H1 (cell line): ENCODE data around the gene TAAR9. TPM values are rescaled to one million over a fixed set of nuclear protein-coding genes. Genes with fewer than 3 reads are reported as not detected.
A peak's percentile ranks its signal among the peaks of the same experiment; 100 is the strongest.

Experiments
- CTCF ChIA-PET: fragments of 300-600 bp; sonication (Branson Sonifier 250); formaldehyde crosslinking; loops from one replicate; lab custom pipeline; 2021; ENCODE audit not compliant: partially characterized antibody; lab: Charles Lee
- POLR2A ChIA-PET: fragments of 300-600 bp; sonication (Branson Sonifier 250); formaldehyde crosslinking; loops from one replicate; lab custom pipeline; 2021; ENCODE audit warnings: inconsistent platforms; ENCODE audit not compliant: partially characterized antibody; lab: Charles Lee
- DNase-seq, 2 experiments: peaks; one replicate each; pipeline versions ENCODE4 v3.0.0 to v3.0.0-alpha.2; 2010 to 2022; ENCODE audit warnings: low spot score in 2 of 2, low read depth in 1 of 2, mixed read lengths in 1 of 2
- FAIRE-seq: peaks from 2 replicates; lab custom pipeline; 2011; peaks lifted over from hg19 to GRCh38; lab: Jason Lieb, UNC
- H2AFZ ChIP-seq: 2 replicates; pipeline ENCODE4 v1.8.1; 2012; ENCODE audit warnings: low read length, inconsistent platforms
- H2AK5ac ChIP-seq: 2 replicates; pipeline ENCODE4 v1.6.1; 2013; ENCODE audit warnings: low read depth, low read length
- H2BK120ac ChIP-seq: replicated peaks from 2 replicates; pipeline ENCODE3; 2013; ENCODE audit warnings: low read depth, low read length, inconsistent platforms
- H2BK12ac ChIP-seq: 2 replicates; pipeline ENCODE4 v1.6.1; 2013; ENCODE audit warnings: low read depth, low read length
- H2BK15ac ChIP-seq: 2 replicates; pipeline ENCODE4 v1.6.1; 2013; ENCODE audit warnings: low read length
- H2BK20ac ChIP-seq: 2 replicates; pipeline ENCODE4 v1.6.1; 2013; ENCODE audit warnings: low read length
- H2BK5ac ChIP-seq: 2 replicates; pipeline ENCODE4 v1.6.1; 2013; ENCODE audit warnings: low read depth, low read length
- H3K14ac ChIP-seq: 2 replicates; pipeline ENCODE4 v1.6.1; 2013; ENCODE audit warnings: inconsistent platforms; ENCODE audit not compliant: insufficient read length
- H3K18ac ChIP-seq: 2 replicates; pipeline ENCODE4 v1.6.1; 2013; ENCODE audit warnings: low read length; ENCODE audit errors: extremely low read depth
- H3K23ac ChIP-seq: 2 replicates; pipeline ENCODE4 v1.6.1; 2013; ENCODE audit warnings: inconsistent platforms; ENCODE audit not compliant: insufficient read length
- H3K23me2 ChIP-seq: 2 replicates; pipeline ENCODE4 v1.6.1; 2013; ENCODE audit warnings: low read depth, low read length
- H3K27ac ChIP-seq: 2 replicates; pipeline ENCODE4 v1.6.1; 2011; ENCODE audit warnings: low read depth, low read length, inconsistent platforms
- H3K27me3 ChIP-seq, 4 experiments: replicated peaks in 1 of 4; 1 replicate in 1 of 4; 2 replicates in 3 of 4; pipeline versions ENCODE4 v1.6.1 to v1.8.1; 2011 to 2013; ENCODE audit warnings: low read length in 3 of 4, mild to moderate bottlenecking in 3 of 4, inconsistent platforms in 2 of 4, mixed read lengths in 2 of 4, moderate library complexity in 1 of 4; ENCODE audit not compliant: control insufficient read depth in 3 of 4, insufficient read depth in 3 of 4; ENCODE audit errors: extremely low read depth in 1 of 4
- H3K36me3 ChIP-seq, 4 experiments: 2 replicates each; pipeline versions ENCODE4 v1.6.1 to v1.8.1; 2011 to 2013; ENCODE audit warnings: mild to moderate bottlenecking in 4 of 4, low read length in 3 of 4, moderate library complexity in 2 of 4, control low read depth in 1 of 4, inconsistent platforms in 1 of 4; ENCODE audit not compliant: insufficient read depth in 4 of 4, control insufficient read depth in 2 of 4
- H3K4ac ChIP-seq: replicated peaks from 2 replicates; pipeline ENCODE3; 2013; ENCODE audit warnings: low read length, low read depth, mixed read lengths, inconsistent platforms; ENCODE audit not compliant: insufficient read length
- H3K4me1 ChIP-seq, 4 experiments: replicated peaks in 1 of 4; 1 replicate in 1 of 4; 2 replicates in 3 of 4; pipeline versions ENCODE4 v1.6.1 to v1.8.1; 2011 to 2013; ENCODE audit warnings: low read length in 3 of 4, inconsistent platforms in 2 of 4, mixed read lengths in 1 of 4; ENCODE audit not compliant: insufficient read depth in 4 of 4, control insufficient read depth in 3 of 4
- H3K4me2 ChIP-seq, 2 experiments: 2 replicates each; pipeline versions ENCODE4 v1.6.1 to v1.8.1; 2011 to 2013; ENCODE audit warnings: low read depth in 2 of 2, low read length in 2 of 2, control low read depth in 1 of 2, inconsistent platforms in 1 of 2, mild to moderate bottlenecking in 1 of 2; ENCODE audit not compliant: insufficient read depth in 1 of 2
- H3K4me3 ChIP-seq, 4 experiments: fragments of 200-600, 300-600 bp in 1 of 4; sonication (generic), shearing (Covaris generic), sonication (Bioruptor Twin) in 1 of 4; 2 replicates each; pipeline versions ENCODE4 v1.5.1 to v1.8.1; 2011 to 2016; ENCODE audit warnings: low read length in 4 of 4, low read depth in 3 of 4, control low read depth in 2 of 4, inconsistent platforms in 2 of 4, mild to moderate bottlenecking in 2 of 4, mixed read lengths in 1 of 4, moderate library complexity in 1 of 4; ENCODE audit not compliant: insufficient read depth in 2 of 4; ENCODE audit errors: extremely low read depth in 1 of 4
- H3K56ac ChIP-seq: replicated peaks from 2 replicates; pipeline ENCODE3; 2013; ENCODE audit warnings: low read depth, mild to moderate bottlenecking, mixed read lengths, low read length, inconsistent platforms; ENCODE audit not compliant: insufficient read length
- H3K79me1 ChIP-seq: 2 replicates; pipeline ENCODE4 v1.6.1; 2013; ENCODE audit warnings: low read depth, low read length, control low read depth
- H3K79me2 ChIP-seq, 2 experiments: 2 replicates each; pipeline versions ENCODE4 v1.6.1 to v1.8.1; 2012 to 2013; ENCODE audit warnings: low read length in 2 of 2, mild to moderate bottlenecking in 2 of 2, inconsistent platforms in 1 of 2; ENCODE audit not compliant: insufficient read depth in 2 of 2, control insufficient read depth in 1 of 2
- H3K9ac ChIP-seq, 4 experiments: replicated peaks in 1 of 4; 1 replicate in 1 of 4; 2 replicates in 3 of 4; pipeline versions ENCODE4 v1.6.1 to v1.8.1; 2011 to 2013; ENCODE audit warnings: low read depth in 3 of 4, low read length in 3 of 4, control low read depth in 2 of 4, mild to moderate bottlenecking in 2 of 4, moderate library complexity in 2 of 4, inconsistent platforms in 1 of 4; ENCODE audit errors: extremely low read depth in 1 of 4
- H3K9me3 ChIP-seq, 2 experiments: 2 replicates each; pipeline versions ENCODE4 v1.6.1 to v1.8.1; 2012 to 2013; ENCODE audit warnings: mild to moderate bottlenecking in 2 of 2, moderate library complexity in 2 of 2, control low read depth in 1 of 2, inconsistent platforms in 1 of 2, low read depth in 1 of 2, low read length in 1 of 2, mixed read lengths in 1 of 2; ENCODE audit not compliant: insufficient read depth in 2 of 2
- H4K20me1 ChIP-seq, 2 experiments: replicated peaks in 1 of 2; 2 replicates each; pipeline versions ENCODE3 to v1.8.1; 2011 to 2013; ENCODE audit warnings: inconsistent platforms in 2 of 2, low read length in 2 of 2, mild to moderate bottlenecking in 1 of 2; ENCODE audit not compliant: insufficient read depth in 2 of 2, control insufficient read depth in 1 of 2
- H4K5ac ChIP-seq: 2 replicates; pipeline ENCODE4 v1.6.1; 2013; ENCODE audit warnings: low read length, low read depth, mixed read lengths, inconsistent platforms; ENCODE audit not compliant: insufficient read length
- H4K8ac ChIP-seq: 2 replicates; pipeline ENCODE4 v1.8.0; 2013; ENCODE audit warnings: mild to moderate bottlenecking, moderate library complexity, low read length, inconsistent platforms; ENCODE audit not compliant: insufficient read depth; ENCODE audit errors: extremely low read depth
- H4K91ac ChIP-seq: replicated peaks from 2 replicates; pipeline ENCODE3; 2013; ENCODE audit warnings: low read length, mixed read lengths, inconsistent platforms; ENCODE audit not compliant: insufficient read length
- CBX8 ChIP-seq: fragments of 300-800, 300-1000 bp; sonication (generic); IDR thresholded peaks from 2 replicates; pipeline ENCODE4 v1.7.1; 2016; ENCODE audit warnings: low read depth, low read length, borderline replicate concordance
- JUND ChIP-seq: IDR thresholded peaks from 2 replicates; pipeline ENCODE4 v1.6.1; 2011; ENCODE audit warnings: mild to moderate bottlenecking, improper control_type of control experiment, low read length
- MAX ChIP-seq: IDR thresholded peaks from 2 replicates; pipeline ENCODE4 v1.6.1; 2012; ENCODE audit warnings: inconsistent platforms
- SIX5 ChIP-seq: IDR thresholded peaks from 2 replicates; pipeline ENCODE4 v1.6.1; 2011; ENCODE audit warnings: mild to moderate bottlenecking, low read depth, low read length
- SRF ChIP-seq: IDR thresholded peaks from 2 replicates; pipeline ENCODE4 v1.6.1; 2011; ENCODE audit warnings: mild to moderate bottlenecking, low read depth, low read length, moderate library complexity
- TAF7 ChIP-seq: optimal IDR thresholded peaks from 2 replicates; pipeline ENCODE3; 2011; ENCODE audit warnings: low read depth, mild to moderate bottlenecking, inconsistent platforms, low read length, moderate library complexity, borderline replicate concordance
- WGBS, 2 experiments: shearing (Covaris generic) in 1 of 2; methylation state at CpG; one replicate each; pipeline versions ENCODE4 v1.1.6 to v1.1.7; 2013 to 2015; ENCODE audit warnings: low lambda C conversion rate in 2 of 2, mixed read lengths in 2 of 2, inconsistent platforms in 1 of 2, low coverage in 1 of 2, missing lambda C conversion rate in 1 of 2; ENCODE audit not compliant: insufficient replicate concordance in 2 of 2, insufficient coverage in 1 of 2, insufficient read length in 1 of 2; ENCODE audit errors: extremely low coverage in 1 of 2, missing lambda C conversion rate in 1 of 2; 5-methylcytosine and 5-hydroxymethylcytosine counted together
- polyA plus RNA-seq, 7 experiments: library from polyadenylated mRNA; depleted of rRNA in 3 of 7; stranded (reverse) in 5 of 7; unstranded in 2 of 7; fragments of >200 nt in 5 of 7; fragments of 200-250 nt in 2 of 7; gene quantifications; 1 replicate in 5 of 7; 2 replicates in 1 of 7; 4 replicates in 1 of 7; pipeline versions ENCODE4 v1.2.1 to v1.2.3, GENCODE V29; 2011 to 2013; ENCODE audit warnings: missing spikeins in 2 of 7, mixed read lengths in 2 of 7
- total RNA-seq: library from RNA; stranded (reverse); fragmentation: NEBNext Ultra II Directional; extraction: Animal tissue kit (Norgen Biotek cat#: 25700); gene quantifications from 2 replicates; pipeline ENCODE4 v1.2.1, GENCODE V29; 2021

Gene TAAR9
- total and polyA plus RNA-seq, 2 of the 8 experiments (the other 6 are each of a cell fraction or from before 2014, with no cell fraction given): not detected

- Histone ChIP-seq H2BK15ac (no peak overlapping the region), H3K4me3 (peak overlapping the region in 1 of 4 experiments; percentile 83; a peak in 3 of 8 replicates), H3K9me3 (no peaks in the 10 kb centered on the region), H3K27ac (no peak overlapping the region), H3K4me2 (peak overlapping the region; percentile 77 to 94), H2BK20ac (no peak overlapping the region), H3K4me1 (peaks cover 0 to 4% (median under 1%) of the 10 kb centered on the region in 4 experiments; a peak in 3 of 7 replicates), H4K8ac (no peak overlapping the region), H3K18ac (no peak overlapping the region), H4K91ac (no peak overlapping the region), H2AFZ (no peak overlapping the region), H4K20me1 (no peaks in the 10 kb centered on the region), H3K79me2 (peaks cover 0 to 56% of the 10 kb centered on the region in 2 experiments; a peak in 3 of 4 replicates), H3K9ac (no peak overlapping the region), H2BK5ac (no peak overlapping the region), H3K36me3 (no peaks in the 10 kb centered on the region), H4K5ac (no peak overlapping the region), H3K27me3 (no peaks in the 10 kb centered on the region), H3K23me2 (peaks cover 4% of the 10 kb centered on the region; the same call in 1 of the 2 replicates), H3K79me1 (peaks cover 6% of the 10 kb centered on the region; the same call in 1 of the 2 replicates), H3K23ac (no peak overlapping the region), H3K56ac (no peak overlapping the region), H2AK5ac (0 out of 2 replicates have a peak overlapping the region, but pooled peaks have one; percentile 16), H2BK120ac (no peak overlapping the region), H3K4ac (no peak overlapping the region), H2BK12ac (no peak overlapping the region), H3K14ac (no peak overlapping the region)
- 82% methylated on average over 4 of the region's 4 CpGs; no CpG with 5 or more reads in 1 of the 2 experiments for WGBS, 2 experiments
- POLR2A ChIA-PET: no interaction called here
- DNase-seq (no peak), FAIRE-seq (no peak)
- CTCF ChIA-PET: interaction anchor here (0.6 to 2.4 kb wide), 2 partner anchors 21 to 210 kb away, joined by 3 to 5 read pairs; no protein-coding TSS in a partner anchor
- TF ChIP-seq JUND: no peak
- no peak for TF ChIP-seq MAX
- TF ChIP-seq SRF: no peak
- TF ChIP-seq CBX8: no peak
- no peak for TF ChIP-seq TAF7
- no peak for TF ChIP-seq SIX5
Measured at GRCh38 chr6:132511210-132511830, 26.8 kb upstream of the TAAR9 start.
